GM19463 (cell line): Measurements from ENCODE around the gene SOCS7.
"Not testable (repeated sequence)": the region's sequence is repeated elsewhere in the genome, so short reads cannot be mapped to it uniquely, and the experiment has no call there.

Source experiments
- ATAC-seq: cut with Tn5 transposase; IDR thresholded peaks from one replicate; pipeline ENCODE4 v1.9.1; 2021; ENCODE audit warnings: mild to moderate bottlenecking, moderate library complexity; ENCODE audit not compliant: unreplicated experiment

The SOCS7 gene

DNA sequence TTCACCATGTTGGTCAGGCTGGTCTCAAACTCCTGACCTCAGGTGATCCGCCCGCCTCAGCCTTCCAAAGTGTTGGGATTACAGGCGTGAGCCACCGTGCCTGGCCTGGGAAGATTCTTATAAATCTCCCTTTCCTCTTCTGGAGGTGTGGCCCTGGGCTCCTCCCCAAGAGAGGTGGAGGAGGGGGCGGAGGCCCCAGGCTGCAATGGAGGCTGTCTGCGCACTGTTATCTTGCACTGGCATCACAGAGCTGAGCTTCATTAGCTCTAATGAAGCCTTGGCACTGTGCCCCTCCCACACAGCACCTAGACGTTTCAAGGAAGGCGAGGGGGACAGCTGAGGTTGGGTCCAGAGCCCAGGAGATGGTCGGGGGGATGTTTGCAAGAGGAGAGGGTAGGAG lies 84.2 kb downstream of the SOCS7 start:
- ATAC-seq, result no peak

DNA sequence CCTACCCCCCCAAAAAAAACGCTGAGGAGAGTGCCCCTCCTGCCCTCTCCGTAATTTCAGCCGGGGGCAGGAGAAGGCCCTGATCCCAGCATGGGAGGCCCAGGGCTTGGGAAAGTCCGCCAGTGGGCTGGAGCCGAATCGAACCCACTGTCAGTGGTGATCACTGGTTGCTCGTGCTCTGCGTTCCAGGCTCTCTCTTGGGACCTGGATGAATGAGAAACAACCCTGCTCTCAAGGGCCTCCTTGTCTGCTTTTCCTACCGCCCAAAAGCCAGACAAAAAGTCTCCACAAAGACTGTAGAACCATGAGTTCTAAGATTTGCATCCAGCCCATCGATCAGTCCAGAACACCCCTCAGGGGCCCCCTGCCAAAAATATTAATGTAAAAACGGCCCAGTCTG lies 84.7 kb downstream of the SOCS7 start:
- no peak for ATAC-seq

DNA sequence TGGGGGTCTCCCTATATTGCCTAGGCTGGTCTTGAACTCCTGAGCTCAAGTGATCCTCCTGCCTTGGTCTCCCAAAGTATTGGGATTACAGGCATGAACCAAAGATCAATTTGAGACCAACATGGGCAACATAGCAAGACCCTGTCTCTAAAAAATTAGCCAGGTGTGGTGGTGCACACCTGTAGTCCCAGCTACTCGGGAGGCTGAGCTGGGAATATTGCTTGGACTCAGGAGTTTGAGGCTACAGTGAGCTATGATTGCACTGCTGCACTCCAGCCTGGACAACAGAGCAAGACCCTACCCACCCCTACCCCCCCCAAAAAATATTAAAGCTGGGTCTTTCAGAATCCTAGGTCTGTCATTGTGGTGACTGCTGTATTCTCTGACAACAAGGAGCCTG lies 85.7 kb downstream of the SOCS7 start:
- not testable (repeated sequence) for ATAC-seq

DNA sequence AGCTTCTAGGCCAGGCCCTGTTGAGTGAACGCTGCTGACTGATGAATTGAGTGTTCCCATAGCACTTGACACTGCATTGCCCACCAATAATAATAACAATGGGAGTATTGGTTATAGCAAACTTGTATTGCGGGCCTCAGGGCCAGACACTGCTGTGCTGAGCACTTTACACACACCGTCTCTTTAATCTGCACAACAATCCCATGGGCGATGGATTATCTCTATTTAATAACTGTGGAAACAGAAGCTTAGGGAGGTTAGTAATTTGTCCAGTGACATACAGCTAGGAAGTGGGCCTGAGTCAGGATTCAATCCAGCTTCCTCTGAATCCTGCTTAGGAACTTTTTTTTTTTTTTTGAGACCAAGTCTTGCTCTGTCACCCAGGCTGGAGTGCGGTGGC lies 87.8 kb downstream of the SOCS7 start:
- ATAC-seq, result no peak

DNA sequence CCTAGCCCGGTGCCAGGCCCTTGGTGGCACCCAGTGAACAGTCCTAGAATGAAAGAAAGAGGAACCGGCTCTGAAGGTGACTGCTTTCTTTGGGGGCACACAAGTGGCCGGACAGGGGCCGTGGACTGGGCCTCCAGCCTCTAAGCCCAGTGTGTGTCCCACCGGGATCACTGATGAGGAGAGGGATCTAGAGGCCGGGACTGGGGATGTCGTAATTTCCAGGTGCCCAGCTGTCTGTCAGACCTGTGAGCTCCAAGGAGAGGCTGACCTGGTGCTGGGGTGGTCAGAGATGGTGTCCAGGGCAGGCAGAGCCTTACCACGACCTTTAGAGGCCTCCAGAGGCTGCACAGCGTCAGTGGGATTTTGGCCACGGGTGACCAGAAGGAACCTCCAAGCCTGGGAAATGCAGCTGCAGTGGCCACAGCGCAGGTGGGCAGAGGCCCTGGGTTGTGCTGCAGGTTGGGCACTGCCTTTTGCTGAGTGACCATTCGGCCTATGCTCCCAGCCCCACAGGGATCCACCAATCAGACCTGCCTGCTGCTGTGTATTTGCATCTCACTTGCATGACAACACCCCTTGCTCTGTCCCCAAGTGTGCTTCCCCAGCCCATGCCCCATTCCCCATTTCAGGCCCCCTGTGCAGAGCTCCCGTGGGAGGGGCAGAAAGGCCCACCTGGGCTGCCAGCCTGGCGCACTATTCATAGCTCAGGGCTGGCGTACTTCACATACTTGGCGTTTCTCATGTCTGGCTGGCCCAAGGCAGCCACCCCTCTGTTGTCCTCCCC lies 89.2 kb downstream of the SOCS7 start:
- ATAC-seq, result no peak

DNA sequence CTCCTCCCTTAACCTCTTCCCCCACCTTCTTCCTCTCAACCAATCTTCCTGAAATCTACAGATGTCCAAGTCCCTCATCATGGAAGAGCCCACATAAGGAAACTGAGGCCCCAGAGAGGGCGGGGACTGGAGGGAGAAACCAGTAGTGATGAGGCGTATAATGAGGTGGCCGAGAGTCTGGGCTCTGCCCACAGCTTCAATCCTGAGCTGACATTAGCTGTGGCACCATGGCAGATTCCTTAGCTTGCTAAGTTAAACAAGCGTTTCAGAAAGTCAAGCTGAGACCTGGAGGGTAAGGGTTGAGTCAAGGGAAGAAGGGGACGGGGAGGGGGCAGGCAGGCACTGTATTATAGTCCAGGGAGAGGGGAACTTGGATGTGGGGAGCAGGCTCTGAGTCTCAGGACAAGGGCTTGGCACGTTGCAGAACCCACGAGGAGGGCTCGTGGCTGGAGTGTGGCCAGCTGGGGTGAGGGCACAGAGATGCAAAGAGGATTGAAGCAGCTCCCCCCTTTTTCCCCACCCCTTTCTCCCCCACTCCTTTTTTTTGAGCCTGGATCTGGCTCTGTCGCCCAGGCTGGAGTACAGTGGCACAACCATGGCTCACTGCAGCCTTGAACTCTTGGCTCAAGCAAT lies 89.9 kb downstream of the SOCS7 start:
- no peak for ATAC-seq

DNA sequence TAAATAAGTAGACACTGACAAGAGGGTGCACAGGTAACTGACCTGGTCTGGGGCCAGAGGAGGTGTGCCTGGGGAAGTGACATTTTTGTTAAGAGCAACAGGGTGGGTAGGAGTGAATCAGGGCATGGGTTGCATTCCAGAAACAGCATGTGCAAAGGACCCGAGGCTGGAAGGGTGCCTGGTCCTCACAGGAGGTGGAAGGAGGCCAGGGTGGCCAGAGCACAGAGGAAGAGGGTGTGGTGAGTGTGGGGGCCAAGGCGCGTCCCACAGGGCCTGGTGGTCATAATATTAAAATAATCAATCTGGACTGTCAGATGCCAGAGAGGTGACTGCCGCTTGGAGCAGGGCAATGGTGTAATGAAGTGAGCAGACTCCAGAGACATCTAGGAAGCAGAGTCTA lies 90.9 kb downstream of the SOCS7 start:
- no peak for ATAC-seq

DNA sequence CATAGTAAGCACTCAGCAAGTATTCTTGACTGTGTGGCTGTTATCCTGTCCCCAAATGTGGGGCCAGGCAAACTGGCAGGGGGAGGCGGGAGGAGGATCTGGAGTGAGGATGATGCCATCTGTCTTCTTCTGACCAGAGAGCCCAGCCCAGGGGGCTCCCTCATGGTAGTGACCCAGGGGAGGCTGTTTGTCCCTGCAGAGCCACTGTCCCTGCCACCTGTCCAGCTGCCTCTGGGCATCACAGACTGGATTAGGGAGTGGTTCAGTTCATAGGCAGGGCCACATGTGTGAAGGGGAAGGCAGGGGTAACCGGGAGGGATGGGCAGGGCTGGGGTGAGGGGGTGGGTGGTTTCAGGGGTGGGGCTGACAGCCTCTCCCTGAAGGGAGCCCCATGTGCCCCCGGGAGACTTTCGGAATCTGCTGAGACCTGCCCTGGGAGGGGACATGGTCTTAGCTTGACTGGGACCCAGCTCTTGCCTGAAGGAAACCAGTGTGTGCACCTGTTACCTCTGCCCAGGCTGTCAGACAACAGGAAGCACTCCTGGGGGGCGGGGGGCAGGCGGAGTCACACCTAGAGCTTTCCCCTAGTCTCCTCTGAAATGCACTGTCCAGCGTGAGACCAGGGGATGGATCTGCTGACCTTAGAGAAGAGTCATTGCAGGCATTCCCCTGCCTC lies 91.8 kb downstream of the SOCS7 start:
- no peak for ATAC-seq

DNA sequence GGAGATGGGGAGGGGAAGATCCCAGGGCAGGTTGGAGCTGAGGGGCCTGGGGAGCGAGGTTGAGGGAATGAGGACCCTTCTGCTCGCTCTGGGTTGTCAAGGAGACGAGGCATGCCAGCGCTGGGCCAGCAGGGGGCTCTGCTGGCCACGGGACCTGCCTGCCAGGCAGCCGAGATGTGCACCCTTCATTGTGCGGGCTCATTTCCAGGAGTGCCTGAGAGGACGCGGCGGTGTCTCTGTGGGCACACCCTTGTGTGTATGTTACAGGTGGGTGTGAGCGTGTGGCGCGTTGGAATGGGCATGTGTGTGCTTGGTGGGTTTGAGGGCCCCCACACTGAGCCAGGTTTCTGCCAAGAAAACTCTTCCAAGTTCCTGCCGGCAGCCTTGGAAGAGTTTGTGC lies 92.5 kb downstream of the SOCS7 start:
- ATAC-seq, result no peak

DNA sequence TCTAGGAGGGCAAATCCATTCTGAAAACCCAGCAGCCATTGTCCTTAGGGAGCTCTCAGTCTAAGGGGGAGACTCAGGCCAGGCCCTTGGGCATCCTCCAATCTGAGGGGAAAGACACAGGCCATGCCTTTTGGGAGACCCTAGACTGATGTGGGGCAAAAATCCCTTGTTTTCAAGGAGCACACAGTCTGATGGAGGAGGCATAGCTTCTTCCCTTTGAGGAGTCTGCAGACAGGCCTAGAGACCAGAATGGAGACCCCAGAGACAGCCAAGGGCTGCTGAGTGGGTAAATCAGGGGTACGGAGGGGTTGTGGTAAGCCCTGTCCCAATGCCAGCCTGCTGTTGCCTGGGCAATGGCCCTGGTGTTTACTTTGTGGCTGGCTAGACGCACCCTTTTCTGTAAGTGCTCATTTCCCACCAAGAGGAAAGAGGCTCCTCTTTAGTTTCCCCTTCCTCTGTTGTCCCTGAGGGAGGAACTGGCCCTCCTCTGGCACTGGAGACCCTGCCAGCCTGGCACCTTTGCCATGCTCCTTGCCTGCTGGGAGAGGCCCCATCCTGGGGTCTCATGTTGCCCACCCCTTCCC lies 96.0 kb downstream of the SOCS7 start:
- no peak for ATAC-seq

DNA sequence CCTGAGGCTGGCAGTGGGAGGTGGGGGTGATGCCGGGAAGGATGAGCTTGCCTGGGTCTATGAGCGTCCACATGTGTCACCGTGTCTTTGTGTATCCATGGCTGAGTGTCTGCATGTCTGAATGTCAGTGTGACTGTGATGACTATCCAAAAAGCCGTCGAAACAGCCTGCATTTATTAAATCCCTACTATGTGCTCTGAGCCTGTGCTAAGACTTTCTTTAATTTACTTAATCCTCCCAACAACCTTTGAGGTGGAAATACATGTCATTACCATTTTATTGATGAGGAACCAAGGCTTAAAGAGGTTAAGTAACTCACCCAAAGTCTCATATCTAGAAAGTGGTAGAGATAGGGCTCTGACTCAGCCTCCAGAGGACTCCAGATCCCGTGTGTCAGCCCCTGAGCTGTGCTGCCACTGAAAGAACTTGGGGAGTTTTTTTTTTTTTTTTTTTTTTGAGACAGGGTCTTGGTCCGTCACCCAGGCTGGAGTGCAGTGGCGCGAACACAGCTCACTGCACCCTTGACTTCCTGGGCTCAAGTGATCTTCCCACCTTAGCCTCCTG lies 96.6 kb downstream of the SOCS7 start:
- no peak for ATAC-seq

DNA sequence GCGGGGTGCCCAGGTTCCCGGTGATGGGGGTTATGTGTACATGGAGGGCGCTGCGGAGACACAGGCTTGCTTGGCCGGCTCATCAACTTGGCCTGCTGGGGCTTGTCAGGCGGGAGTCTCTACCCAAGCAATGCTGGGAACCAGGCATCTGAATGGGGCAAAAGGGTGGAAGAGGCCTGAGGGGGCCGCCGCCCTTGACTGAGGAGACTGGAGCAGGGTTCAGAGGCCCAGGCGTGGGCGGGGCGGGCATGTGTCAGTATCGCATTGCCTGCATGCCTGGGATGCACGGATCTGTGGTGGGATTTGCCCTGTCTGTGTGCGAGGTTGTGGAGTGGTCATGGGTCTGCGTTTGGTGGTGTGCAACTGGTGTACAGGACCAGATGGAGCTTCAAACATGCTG lies 97.7 kb downstream of the SOCS7 start:
- ATAC-seq, result no peak

DNA sequence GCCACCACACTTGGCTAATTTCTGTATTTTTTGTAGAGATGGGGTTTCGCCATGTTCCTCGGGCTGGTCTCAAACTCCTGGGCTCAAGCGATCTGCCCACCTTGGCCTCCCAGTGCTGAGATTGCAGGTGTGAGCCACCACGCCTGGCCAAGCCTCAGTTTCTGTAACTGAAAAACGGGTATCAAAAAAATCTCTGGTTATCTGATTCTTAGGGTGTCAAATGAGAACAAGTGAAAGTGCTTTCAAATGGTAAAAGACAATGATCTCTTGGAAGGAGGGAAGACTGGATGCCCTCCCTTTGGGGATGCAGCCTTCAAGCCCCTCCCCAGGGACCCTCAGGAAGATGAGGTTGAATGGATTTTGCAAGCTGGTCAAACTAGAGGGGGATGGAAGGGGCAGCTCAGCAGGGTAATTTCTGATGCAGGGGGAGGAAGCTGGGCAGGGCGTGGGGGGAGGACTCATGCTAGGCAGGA lies 98.9 kb downstream of the SOCS7 start:
- ATAC-seq, result no peak

DNA sequence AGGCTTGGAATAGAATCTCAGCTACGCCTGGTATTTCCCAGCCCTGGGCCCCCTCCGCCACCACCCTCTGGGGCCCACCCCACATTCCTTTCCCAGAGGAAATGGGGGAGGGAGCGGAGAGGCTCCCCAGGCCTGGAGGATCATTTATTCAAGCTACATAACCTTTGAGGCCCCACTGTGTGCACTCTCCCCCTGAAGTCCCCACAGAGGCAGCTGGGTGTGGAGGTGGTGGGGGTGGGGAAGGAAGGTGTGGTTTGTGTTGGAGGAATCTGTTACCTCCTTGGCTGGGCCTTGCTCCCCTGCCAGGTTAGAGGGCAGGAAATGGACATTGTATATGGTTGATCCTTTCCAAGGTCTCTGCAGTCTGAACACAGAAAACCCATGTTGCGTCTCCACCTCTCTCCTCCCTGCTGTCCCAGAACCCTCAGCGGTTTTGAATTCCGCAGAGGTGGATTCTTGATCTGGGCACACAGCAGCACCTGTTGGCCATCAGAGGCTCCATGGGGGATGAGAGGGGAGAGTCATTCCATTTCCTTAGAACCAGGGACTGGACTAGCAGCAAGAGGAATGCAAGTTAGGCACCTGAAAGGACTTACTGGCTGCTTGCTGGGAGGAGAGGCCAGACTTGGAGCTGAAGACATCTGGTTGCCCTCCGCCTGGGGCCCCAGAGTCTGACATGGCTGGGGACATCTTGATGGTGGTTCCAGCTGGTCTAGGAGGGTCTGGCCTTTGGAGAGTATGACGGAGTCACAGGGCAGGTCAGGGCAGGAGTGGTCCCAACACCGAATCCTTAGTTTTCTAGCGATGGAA lies 99.6 kb downstream of the SOCS7 start:
- ATAC-seq, result no peak

DNA sequence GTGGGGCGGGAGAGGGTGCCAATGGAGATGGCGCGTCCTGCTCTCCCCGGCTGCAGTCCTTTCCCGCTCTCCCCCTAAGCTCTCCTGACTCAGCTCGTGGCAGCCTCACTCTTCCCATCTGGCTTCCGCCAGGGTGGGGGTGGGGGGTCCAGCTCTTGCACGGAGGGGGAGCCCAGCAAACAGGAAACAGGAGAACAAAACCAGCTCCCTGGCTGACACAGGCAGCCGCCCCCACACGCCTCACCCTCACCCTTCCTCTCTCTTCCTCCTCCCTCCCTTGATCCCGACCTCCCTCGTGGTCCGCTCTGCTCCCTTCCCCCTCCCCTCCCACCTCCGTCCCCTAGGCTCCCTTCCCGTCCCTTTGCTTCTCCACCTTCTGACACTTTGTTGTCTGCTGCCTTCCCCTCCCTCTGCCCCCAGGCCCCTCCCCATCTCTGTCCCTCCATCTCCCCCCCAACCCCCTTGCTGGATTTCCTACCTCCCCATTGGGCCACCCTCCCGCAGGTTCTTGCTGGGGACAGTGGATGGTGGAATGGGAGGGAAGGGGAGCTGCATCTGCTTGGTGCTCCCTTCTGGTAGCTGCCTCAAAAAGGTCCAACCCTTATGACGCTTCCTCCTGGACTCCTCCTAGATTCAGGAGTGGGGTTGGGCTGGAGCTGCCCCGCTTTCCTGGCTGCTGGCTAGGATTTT lies 100.3 kb downstream of the SOCS7 start:
- ATAC-seq, result no peak

DNA sequence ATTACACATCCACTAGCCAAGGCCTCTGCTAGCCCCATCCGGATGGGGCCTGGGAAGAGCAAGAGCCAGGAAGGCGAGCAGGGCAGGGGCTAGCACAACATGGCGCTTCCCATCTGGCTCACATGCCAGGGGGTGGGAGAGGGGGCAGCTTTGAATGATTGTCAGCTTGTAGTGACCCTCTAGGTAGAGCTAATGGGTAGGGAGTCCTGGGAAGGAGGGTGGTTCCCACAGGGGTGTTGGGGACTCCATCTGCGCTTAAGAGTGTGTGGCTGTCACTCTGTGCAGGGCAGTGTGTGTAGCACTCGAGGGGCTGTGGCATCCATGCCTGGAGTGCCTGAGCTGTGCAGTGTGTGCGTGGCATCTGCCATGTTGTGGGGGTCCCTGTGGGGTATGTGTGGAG lies 101.1 kb downstream of the SOCS7 start:
- ATAC-seq, result no peak

DNA sequence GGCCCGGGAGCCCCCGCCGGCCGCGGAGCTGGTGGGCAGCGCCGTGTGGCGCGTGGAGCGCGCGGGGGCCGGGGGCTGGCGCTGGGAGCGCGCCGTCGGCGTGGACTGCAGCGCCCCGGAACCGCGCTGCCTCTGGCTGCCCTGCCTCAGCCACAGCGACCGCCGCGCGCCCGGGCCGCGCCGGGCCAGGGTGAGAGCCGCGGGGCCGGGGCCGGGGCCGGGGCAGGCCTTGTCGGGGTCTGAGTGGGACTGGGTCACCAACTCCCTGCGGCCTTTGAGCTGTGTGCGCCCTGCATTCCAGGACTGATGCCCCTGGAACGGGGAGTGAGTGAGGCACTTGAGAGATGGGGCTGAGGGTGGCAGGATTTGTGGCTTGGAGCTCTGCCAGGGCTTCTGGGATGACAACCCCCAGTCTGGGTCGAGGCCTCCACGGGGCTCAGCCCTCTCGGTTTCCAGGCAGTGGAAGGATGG lies 102.3 kb downstream of the SOCS7 start:
- ATAC-seq, result no peak

DNA sequence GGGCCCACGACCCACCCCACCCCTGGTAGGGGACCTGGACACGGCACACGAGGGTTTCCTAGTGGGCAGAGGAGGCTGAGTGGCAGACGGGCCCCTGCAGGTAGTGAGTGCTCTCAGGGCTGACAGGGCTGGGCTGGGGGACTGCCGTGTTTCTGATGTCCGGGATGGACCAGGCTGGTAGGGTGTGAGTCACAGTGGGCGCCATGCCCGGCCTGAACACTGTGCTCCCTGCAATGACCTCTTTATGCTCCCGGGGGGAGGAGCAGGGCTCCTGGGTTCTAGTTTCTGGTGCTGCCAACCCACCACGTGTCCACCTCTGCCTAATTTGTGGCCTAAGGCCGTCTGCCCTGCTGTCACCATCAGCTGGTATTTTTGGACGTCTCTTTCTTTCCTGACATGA lies 102.9 kb downstream of the SOCS7 start:
- ATAC-seq, result no peak
